NB4 (cell line): ENCODE results near the gene PTPRS.

Source experiments
- POLR2A ChIP-seq: IDR thresholded peaks from 2 replicates; pipeline ENCODE4 v1.6.1; 2011; ENCODE audit warnings: mild to moderate bottlenecking; ENCODE audit not compliant: insufficient read length; ENCODE audit errors: extremely low read depth
- TF ChIP-seq, protein P1 (sequence below): IDR thresholded peaks from one replicate; pipeline ENCODE4 v1.5.1; 2012; ENCODE audit warnings: low read depth, low read length

DNA sequence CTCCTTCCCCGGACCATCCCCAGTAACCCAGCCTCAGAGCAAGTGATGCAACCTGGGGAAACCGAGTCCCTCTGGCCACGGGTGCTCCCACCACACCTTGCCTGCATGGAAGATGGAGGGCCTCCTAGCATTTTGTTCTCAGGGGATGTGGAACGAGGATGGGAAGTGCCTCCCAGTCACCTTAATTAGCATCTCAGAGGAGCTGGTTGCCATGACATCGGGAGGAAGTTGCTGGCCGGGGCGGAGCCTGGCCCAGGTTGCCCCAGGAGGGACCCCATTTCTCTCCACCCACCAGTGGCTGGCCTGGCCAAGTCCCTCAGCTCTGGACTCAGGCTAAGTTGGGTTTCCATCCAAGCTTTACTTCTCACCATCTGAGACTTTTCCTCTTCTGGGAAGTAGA is 24.1 kb upstream of the PTPRS start:
- TF ChIP-seq POLR2A, result no peak
- TF ChIP-seq, protein P1, sequence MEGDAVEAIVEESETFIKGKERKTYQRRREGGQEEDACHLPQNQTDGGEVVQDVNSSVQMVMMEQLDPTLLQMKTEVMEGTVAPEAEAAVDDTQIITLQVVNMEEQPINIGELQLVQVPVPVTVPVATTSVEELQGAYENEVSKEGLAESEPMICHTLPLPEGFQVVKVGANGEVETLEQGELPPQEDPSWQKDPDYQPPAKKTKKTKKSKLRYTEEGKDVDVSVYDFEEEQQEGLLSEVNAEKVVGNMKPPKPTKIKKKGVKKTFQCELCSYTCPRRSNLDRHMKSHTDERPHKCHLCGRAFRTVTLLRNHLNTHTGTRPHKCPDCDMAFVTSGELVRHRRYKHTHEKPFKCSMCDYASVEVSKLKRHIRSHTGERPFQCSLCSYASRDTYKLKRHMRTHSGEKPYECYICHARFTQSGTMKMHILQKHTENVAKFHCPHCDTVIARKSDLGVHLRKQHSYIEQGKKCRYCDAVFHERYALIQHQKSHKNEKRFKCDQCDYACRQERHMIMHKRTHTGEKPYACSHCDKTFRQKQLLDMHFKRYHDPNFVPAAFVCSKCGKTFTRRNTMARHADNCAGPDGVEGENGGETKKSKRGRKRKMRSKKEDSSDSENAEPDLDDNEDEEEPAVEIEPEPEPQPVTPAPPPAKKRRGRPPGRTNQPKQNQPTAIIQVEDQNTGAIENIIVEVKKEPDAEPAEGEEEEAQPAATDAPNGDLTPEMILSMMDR, result no peak
